GM15510 (cell line): ENCODE measurements around the gene IGSF9B.

Experiments
- POLR2A ChIP-seq: IDR thresholded peaks from 3 replicates; pipeline ENCODE4 v1.6.1; 2011; ENCODE audit warnings: borderline replicate concordance; ENCODE audit not compliant: insufficient read length; ENCODE audit errors: extremely low read depth

IGSF9B gene

GRCh38 chr11:133938166-133938565, 18.6 kb downstream of the IGSF9B start:
- no peak for TF ChIP-seq POLR2A

GRCh38 chr11:133937468-133937867, 19.3 kb downstream of the IGSF9B start:
- no peak for TF ChIP-seq POLR2A

GRCh38 chr11:133937015-133937414, 19.8 kb downstream of the IGSF9B start:
- no peak for TF ChIP-seq POLR2A

DNA sequence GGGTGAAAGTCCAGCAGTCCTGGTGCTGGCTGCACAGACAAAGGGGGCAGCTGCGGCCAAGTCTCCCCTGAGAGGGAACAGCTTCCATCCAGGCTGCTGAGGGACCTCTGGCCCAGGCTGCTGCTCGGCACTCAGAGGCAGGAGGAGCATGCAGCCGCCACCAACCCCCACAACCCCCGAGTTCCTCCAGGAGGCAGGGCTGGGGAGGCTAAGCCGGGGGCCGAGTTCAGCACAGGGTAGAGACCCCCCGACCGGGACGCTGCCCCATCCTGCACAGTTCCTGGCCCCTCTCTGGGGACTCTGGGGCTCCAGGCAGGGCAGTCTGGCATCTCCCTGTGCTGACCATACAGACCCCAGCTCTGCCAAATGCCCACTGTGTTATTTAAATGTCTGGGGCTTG, 20.2 kb downstream of the IGSF9B start:
- TF ChIP-seq POLR2A, result no peak

DNA sequence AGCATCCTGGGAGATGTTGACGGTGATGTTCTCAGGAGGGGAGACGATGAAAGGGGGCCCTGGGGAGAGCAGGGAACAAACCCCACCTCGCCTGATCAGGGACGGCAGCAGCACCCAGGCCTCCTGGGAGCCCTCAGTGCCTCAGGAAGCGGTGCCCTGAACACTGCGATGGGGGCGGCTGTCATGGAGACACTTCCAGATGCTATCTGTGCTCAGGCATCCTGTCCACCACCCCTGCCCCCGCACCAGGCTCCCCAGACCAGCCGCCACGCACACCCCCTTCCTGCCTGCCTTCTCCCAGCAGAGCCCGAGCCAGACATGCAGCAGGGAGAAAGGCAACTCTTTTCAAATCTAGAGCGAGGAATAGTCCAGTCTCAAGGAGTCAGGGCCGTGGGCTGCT, 20.6 kb downstream of the IGSF9B start:
- TF ChIP-seq POLR2A, result no peak

DNA sequence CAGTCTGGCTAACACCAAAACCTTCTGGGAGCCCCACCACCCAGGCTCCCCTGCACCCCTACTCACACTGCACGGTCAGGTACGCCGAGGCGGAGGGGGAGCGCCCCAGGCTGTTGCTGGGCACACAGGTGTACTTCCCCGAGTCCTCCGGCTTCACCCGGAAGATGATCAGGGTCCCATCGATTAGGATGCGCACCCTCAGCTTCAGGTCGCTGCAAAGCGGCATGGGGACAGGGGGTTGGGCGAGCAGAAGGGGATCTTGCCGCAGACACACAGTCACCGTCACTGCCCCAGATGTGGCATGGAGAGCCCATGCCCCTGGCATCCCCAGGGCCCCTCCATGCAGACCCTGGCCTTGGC, 21.2 kb downstream of the IGSF9B start:
- no peak for TF ChIP-seq POLR2A

GRCh38 chr11:133934599-133935550, 21.9 kb downstream of the IGSF9B start:
- TF ChIP-seq POLR2A, result no peak

- no peak for TF ChIP-seq POLR2A
These were observed 22.7 kb downstream of the IGSF9B start for GRCh38 chr11:133934096-133934495.

DNA sequence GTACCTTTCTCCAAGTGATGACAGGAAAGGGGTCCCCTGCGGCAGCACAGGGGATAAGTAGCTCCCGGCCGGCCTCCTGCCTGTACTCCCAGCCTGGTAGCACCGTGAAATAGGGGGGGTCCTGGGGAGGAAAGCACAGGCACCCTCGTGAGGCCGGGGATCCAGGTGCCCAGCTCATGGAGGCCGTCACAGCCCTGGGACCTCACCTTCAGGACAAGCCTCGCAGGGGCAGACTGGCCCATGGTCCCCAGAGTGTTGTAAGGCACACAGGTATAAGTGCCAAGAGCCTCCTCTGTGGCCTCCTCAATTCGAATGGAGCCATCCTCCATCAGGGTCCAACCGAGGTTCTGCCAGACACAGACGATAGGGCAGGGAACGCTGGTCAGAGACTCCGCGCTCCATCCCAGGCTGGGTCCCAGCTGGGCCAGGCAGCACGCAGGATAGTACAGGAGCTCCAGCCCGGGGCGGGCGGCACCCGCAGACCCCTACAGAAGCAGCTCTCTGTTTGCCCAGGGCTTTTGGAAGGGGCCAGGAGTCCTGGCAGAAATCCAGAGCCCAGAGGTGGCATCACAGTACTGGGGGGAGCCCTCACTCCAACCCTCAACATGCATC, 25.2 kb downstream of the IGSF9B start:
- no peak for TF ChIP-seq POLR2A

- TF ChIP-seq POLR2A, result no peak
These were observed 25.9 kb downstream of the IGSF9B start for GRCh38 chr11:133930767-133931448.

DNA sequence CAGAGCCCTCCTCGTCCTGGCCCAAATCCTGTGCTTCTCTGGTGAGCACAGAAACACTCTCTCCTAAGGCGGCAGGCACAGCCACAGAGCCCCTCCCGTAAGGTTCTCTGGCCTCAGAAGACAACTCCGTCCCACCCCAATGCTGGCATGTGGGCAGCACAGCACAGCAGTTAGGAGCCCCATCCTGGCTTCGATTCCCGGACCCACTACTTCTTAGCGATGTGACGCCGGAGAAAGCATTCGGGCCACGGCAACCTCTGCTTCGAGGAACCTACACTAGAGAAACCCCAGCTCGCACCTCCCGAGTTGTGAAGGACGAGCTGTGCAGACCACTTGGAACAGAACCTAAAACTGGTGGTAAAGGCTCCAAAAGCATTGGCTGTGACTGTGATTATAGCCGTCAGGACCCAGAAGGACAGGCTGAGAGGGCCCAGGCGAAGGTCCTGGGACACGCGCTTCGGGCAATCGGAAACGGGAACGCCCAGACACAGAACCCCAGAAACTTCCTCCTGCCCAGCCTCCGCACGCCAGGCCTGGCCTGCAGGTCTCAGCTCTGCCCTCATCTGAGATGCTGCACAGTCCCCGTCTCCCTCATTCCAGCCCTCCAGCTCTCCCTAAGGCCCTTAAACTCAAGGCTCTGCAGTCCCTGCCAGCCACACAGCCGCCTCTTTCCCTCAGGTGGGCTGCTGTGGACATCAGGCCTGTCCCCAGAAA, 26.6 kb downstream of the IGSF9B start:
- TF ChIP-seq POLR2A, result no peak

GRCh38 chr11:133929401-133930052, 27.2 kb downstream of the IGSF9B start:
- no peak for TF ChIP-seq POLR2A

- no peak for TF ChIP-seq POLR2A
These were observed 28.1 kb downstream of the IGSF9B start for GRCh38 chr11:133928628-133929059.
